Muscle of back (tissue), 11 donors: Measurements from ENCODE around the gene MCAT. TPM values are rescaled to one million over a fixed set of nuclear protein-coding genes. Genes with fewer than 3 reads are reported as not detected.
A peak's percentile ranks its signal among the peaks of the same experiment; 100 is the strongest.

Source experiments
- DNase-seq, 3 donors: peaks; one replicate each; pipeline versions ENCODE4 v3.0.0 to v3.0.0-alpha.2; 2013
- polyA plus RNA-seq, 10 donors: library from polyadenylated mRNA; unstranded; fragments of 120-200 nt; gene quantifications; one replicate each; pipeline ENCODE4 v1.2.1, GENCODE V29; 2013; ENCODE audit not compliant: insufficient read length in 10 of 10

The MCAT gene
- polyA plus RNA-seq, 10 donors, result 6.8 to 12.4 (median 10.2) TPM

DNA sequence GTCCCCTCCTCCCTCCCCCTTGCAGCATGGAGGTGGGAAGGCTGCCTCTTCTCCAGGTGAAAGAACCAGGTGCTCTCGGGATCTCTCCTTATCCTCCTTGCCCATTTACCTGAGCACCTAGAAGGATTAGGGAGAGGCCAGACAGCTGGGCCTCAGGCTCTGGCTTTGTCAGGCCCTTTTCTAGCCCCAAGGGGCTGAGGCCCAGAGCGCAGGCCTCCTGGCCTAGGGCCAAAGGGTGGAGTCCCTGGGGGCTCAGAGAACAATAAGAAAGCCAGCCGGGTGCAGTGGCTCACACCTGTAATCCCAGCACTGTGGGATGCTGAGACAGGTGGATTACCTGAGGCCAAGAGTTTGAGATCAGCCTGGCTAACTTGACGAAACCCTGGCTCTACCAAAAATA lies 48.6 kb downstream of the MCAT start:
- no peak for DNase-seq

GRCh38 chr22:43094085-43094484 lies 49.1 kb downstream of the MCAT start:
- DNase-seq, result no peak

GRCh38 chr22:43092085-43092484 lies 51.1 kb downstream of the MCAT start:
- DNase-seq, result no peak

- peak; percentile 68 to 85 (median 83) for DNase-seq
Measured at GRCh38 chr22:43090130-43090789, 52.9 kb downstream of the MCAT start.

DNA sequence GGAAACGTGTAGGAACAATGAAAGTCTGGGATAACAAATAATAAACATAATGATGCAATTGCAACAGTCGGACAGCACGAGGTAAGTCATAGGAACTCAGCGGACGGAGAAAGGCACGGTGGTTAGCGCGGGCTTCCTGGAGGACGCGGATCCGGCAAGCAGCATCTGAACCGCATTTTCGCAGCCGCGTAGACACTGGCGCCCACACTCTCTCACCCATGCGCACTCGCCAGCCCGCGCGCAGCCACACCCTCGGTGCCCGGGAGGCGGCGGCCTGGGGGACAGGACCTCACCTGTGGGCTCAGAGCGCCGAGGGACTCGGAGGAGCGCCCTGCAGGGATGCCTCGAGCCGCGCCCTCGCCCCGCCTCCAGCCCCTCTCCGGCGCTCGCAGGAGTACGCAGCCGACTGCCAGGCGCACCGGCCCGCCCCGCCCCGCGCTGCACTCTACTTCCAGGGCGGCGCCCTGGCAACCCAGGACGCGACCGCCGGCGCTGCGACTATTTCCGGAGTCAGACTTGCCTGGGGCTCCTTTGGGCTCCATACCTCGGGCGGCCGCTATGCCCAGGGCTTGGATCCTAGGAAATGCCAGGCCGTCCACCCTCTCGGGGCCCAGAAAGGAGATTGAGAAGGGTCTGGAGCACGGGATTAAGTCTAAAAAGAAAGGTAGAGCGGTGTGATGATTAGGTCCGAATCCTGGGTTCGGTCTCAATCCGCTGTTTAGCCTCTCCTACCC lies 54.0 kb downstream of the MCAT start, which contains the start of gene TTLL1:
TSS of gene TTLL1 (minus strand) at position 408 of the 734 bp plus-strand sequence. CDS start 13,805 bp downstream, outside the sequence.
- peak; percentile 82 to 95 (median 89) for DNase-seq

- DNase-seq, result no peak
Measured at GRCh38 chr22:43088627-43088983, 54.6 kb downstream of the MCAT start.

DNA sequence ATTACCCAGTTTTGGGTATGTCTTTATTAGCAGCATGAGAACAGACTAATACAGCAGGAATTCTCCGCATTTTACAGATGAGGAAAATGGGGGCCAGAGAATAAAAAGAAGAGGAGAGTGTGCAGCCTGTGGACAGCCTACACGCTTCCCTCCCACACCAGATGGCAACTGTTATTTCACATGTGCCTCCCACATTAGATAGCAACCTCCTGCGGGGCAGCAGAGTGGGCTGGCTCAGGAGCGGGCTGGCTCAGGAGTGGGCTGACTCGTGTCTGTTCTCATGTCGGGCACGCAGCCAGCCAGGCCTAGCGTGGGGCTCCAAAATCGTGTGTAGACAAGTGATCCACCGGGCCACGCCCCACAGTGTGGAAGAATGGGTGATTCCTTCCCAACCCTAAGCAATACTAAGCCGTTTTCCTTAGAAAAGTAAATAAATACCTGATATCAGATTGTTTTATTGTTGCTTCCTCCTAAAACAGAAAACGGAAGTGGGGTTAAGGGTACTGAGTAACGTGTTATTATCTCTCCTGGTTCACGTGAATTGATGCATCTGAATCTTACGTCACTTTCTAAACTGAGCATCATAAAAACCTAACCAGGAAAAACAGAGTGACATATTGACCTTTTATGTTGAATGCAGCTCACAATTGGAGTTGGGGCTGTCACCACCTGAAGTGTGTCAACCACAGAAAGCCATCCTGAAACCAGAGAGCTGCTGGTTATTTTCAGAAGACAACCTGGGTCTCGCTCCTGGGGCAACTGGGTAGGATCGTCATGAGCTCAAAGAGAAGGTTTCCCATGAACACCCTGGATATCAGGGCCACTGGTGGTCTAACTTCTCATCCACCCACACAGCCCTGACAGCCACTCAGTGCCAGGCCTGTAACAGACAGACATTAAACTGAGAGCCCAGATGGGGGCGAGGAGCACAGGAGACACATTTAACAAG lies 57.3 kb downstream of the MCAT start:
- DNase-seq, result no peak

Other genes with a start within 250 kb of the MCAT start
- 10 to 100 TPM; 23.7 to 35.8 (median 29.1) TPM for gene PACSIN2, start 128.2 kb downstream of the MCAT start, polyA plus RNA-seq
- 10 to 100 TPM in 3 of 10 donors, 1 to 10 TPM in 7; 8.6 to 11.2 (median 9.1) TPM for gene TTLL1, start 54.0 kb downstream of the MCAT start, polyA plus RNA-seq
- under 1 TPM in 6 of 10 donors, not detected in 4; 0.25 to 0.66 (median 0.31) TPM for gene BIK, start 32.6 kb downstream of the MCAT start, polyA plus RNA-seq
- gene TSPO, start 8.2 kb upstream of the MCAT start, polyA plus RNA-seq, result 10 to 100 TPM; 38.7 to 80.9 (median 53.9) TPM
- gene TTLL12, start 43.7 kb upstream of the MCAT start, polyA plus RNA-seq, result 10 to 100 TPM; 11.6 to 19.1 (median 13.6) TPM
- 1 to 10 TPM in 2 of 10 donors, under 1 TPM in 8; 0.20 to 1.1 (median 0.49) TPM for gene SCUBE1, start 200.0 kb upstream of the MCAT start, polyA plus RNA-seq